Endothelial cell (in vitro differentiated cells): ENCODE data around the gene PGM5. TPM values are rescaled to one million over a fixed set of nuclear protein-coding genes. Genes with fewer than 3 reads are reported as not detected.

Experiments
- DNase-seq: peaks from one replicate; pipeline ENCODE4 v3.0.0; 2021; ENCODE audit warnings: low spot score
- H3K27ac Mint-ChIP-seq: one replicate; pipeline ENCODE4 v1.8.0; 2021; ENCODE audit warnings: mixed read lengths, inconsistent platforms; ENCODE audit not compliant: unreplicated experiment
- H3K27me3 Mint-ChIP-seq: one replicate; pipeline ENCODE4 v1.8.0; 2021; ENCODE audit warnings: mild to moderate bottlenecking, moderate library complexity, mixed read lengths, inconsistent platforms; ENCODE audit not compliant: unreplicated experiment
- H3K36me3 Mint-ChIP-seq: one replicate; pipeline ENCODE4 v1.8.0; 2021; ENCODE audit warnings: mild to moderate bottlenecking, low read depth, mixed read lengths, inconsistent platforms; ENCODE audit not compliant: unreplicated experiment
- H3K4me1 Mint-ChIP-seq: one replicate; pipeline ENCODE4 v1.8.0; 2021; ENCODE audit warnings: mild to moderate bottlenecking, mixed read lengths, inconsistent platforms; ENCODE audit not compliant: unreplicated experiment
- H3K4me3 Mint-ChIP-seq: one replicate; pipeline ENCODE4 v1.8.0; 2021; ENCODE audit warnings: mild to moderate bottlenecking, mixed read lengths, inconsistent platforms; ENCODE audit not compliant: unreplicated experiment
- H3K9me3 Mint-ChIP-seq: one replicate; pipeline ENCODE4 v1.8.0; 2021; ENCODE audit warnings: mixed read lengths, inconsistent platforms; ENCODE audit not compliant: unreplicated experiment
- CTCF ChIP-seq: fragments of 200-600 bp; sonication (generic); IDR thresholded peaks from one replicate; pipeline ENCODE4 v1.5.0; 2021; ENCODE audit warnings: antibody characterized with exemption; ENCODE audit not compliant: unreplicated experiment
- total RNA-seq: library from RNA; stranded (reverse); fragmentation: NEBNext Ultra II Directional; extraction: Animal tissue kit (Norgen Biotek cat#: 25700); gene quantifications from one replicate; pipeline ENCODE4 v1.2.1, GENCODE V29; 2021; ENCODE audit not compliant: unreplicated experiment

The PGM5 gene
- total RNA-seq, 1 donor from 2014 or later, result 1.2 TPM

- Mint-ChIP-seq H3K4me1 (peaks cover 2% of the 10 kb centered on the region), H3K36me3 (no peaks in the 10 kb centered on the region), H3K9me3 (no peaks in the 10 kb centered on the region), H3K4me3 (no peak overlapping the region), H3K27ac (no peak overlapping the region), H3K27me3 (peaks cover 4% of the 10 kb centered on the region)
- TF ChIP-seq CTCF, result peak; percentile 12
- no peak for DNase-seq
These were observed 60.6 kb downstream of the PGM5 start for GRCh38 chr9:68416936-68417564.

- no peak for DNase-seq
- Mint-ChIP-seq H3K4me1 (peaks cover 2% of the 10 kb centered on the region), H3K36me3 (no peaks in the 10 kb centered on the region), H3K27ac (no peak overlapping the region), H3K4me3 (no peak overlapping the region), H3K27me3 (peaks cover 4% of the 10 kb centered on the region), H3K9me3 (no peaks in the 10 kb centered on the region)
- no peak for TF ChIP-seq CTCF
These were observed 61.4 kb downstream of the PGM5 start for GRCh38 chr9:68417762-68418161.

GRCh38 chr9:68418259-68418845, 61.9 kb downstream of the PGM5 start:
- DNase-seq, result no peak
- Mint-ChIP-seq H3K4me3 (no peak overlapping the region), H3K27ac (no peak overlapping the region), H3K36me3 (no peaks in the 10 kb centered on the region), H3K4me1 (peaks cover 2% of the 10 kb centered on the region), H3K9me3 (no peaks in the 10 kb centered on the region), H3K27me3 (peaks cover 4% of the 10 kb centered on the region)
- no peak for TF ChIP-seq CTCF

GRCh38 chr9:68419901-68420300, 63.5 kb downstream of the PGM5 start:
- Mint-ChIP-seq H3K4me3 (no peak overlapping the region), H3K36me3 (no peaks in the 10 kb centered on the region), H3K27ac (no peak overlapping the region), H3K27me3 (peaks cover 4% of the 10 kb centered on the region), H3K9me3 (no peaks in the 10 kb centered on the region), H3K4me1 (peaks cover 2% of the 10 kb centered on the region)
- DNase-seq, result no peak
- no peak for TF ChIP-seq CTCF

- Mint-ChIP-seq H3K36me3 (no peaks in the 10 kb centered on the region), H3K27ac (no peak overlapping the region), H3K4me1 (peaks cover 2% of the 10 kb centered on the region), H3K9me3 (no peaks in the 10 kb centered on the region), H3K27me3 (no peaks in the 10 kb centered on the region), H3K4me3 (no peak overlapping the region)
- DNase-seq, result no peak
- no peak for TF ChIP-seq CTCF
These were observed 70.3 kb downstream of the PGM5 start for GRCh38 chr9:68426755-68427154.
